ENCODE results near the gene HOXB3. TPM values are rescaled to one million over a fixed set of nuclear protein-coding genes. Genes with fewer than 3 reads are reported as not detected.

The HOXB3 gene
- polyA plus RNA-seq, 1 donor from 2014 or later = not detected

DNA sequence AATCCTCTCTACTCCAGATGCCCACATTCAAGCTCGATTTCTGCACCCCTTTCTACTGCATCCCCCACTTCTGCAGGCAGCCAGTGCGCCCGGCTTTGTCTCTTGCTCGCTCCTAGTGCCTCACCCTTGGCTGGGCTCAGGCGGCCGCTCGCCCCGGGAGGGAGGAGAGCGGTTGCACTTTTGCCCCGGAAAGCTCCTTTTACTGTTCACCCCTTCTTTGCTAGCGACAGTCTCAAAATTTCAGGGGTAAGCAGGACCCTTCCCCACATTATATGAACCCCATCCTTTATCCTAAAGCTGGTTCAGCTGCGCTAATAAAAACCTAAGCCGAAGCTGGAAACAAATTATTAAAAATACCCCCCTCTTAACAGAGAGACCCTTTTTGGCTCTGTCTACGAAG is 2.5 kb upstream of the HOXB3 start:
- no peaks in the 10 kb centered on the region for H3K9me3 ChIP-seq (ENCODE audit: low read length)
- no peaks in the 10 kb centered on the region for H4K20me1 ChIP-seq (ENCODE audit: insufficient read depth)
- H3K79me2 ChIP-seq (replicated peaks; ENCODE audit: insufficient read depth, low read length) = no peaks in the 10 kb centered on the region
- no peak overlapping the region for H2AFZ ChIP-seq (ENCODE audit: low read depth, low read length)
- H3K9ac ChIP-seq (ENCODE audit: low read length) = no peak overlapping the region
- peaks cover 100% of the 10 kb centered on the region for H3K27me3 ChIP-seq (ENCODE audit: insufficient read depth, low read depth, low read length)
- no peak overlapping the region for H3K4me3 ChIP-seq (ENCODE audit: low read length)
- H3K4me2 ChIP-seq (ENCODE audit: low read length) = no peak overlapping the region
- no peaks in the 10 kb centered on the region for H3K9me2 ChIP-seq (ENCODE audit: insufficient read depth, low read length)
- H3K27ac ChIP-seq (ENCODE audit: low read length) = no peak overlapping the region
- no peaks in the 10 kb centered on the region for H3F3A ChIP-seq (ENCODE audit: insufficient read depth, low read length, poor library complexity, severe bottlenecking)
- H3K36me3 ChIP-seq (ENCODE audit: insufficient read depth, low read length) = no peaks in the 10 kb centered on the region
- TF ChIP-seq SMC3 (conservative IDR thresholded peaks at IDR 0.05; ENCODE audit: poor library complexity) (no peak), MXI1 (conservative IDR thresholded peaks at IDR 0.05; ENCODE audit: poor library complexity, severe bottlenecking) (no peak), EZH2 (IDR thresholded peaks at IDR 0.05; ENCODE audit: borderline replicate concordance, insufficient read depth, low read length, poor library complexity, severe bottlenecking) (no peak), TAF1 (IDR thresholded peaks at IDR 0.05; ENCODE audit: low read depth) (no peak), EP300 (conservative IDR thresholded peaks at IDR 0.05; ENCODE audit: poor library complexity, severe bottlenecking) (no peak), POLR2AphosphoS5 (IDR thresholded peaks at IDR 0.05) (no peak), RAD21 (conservative IDR thresholded peaks at IDR 0.05) (no peak)
- TF ChIP-seq, protein P1, sequence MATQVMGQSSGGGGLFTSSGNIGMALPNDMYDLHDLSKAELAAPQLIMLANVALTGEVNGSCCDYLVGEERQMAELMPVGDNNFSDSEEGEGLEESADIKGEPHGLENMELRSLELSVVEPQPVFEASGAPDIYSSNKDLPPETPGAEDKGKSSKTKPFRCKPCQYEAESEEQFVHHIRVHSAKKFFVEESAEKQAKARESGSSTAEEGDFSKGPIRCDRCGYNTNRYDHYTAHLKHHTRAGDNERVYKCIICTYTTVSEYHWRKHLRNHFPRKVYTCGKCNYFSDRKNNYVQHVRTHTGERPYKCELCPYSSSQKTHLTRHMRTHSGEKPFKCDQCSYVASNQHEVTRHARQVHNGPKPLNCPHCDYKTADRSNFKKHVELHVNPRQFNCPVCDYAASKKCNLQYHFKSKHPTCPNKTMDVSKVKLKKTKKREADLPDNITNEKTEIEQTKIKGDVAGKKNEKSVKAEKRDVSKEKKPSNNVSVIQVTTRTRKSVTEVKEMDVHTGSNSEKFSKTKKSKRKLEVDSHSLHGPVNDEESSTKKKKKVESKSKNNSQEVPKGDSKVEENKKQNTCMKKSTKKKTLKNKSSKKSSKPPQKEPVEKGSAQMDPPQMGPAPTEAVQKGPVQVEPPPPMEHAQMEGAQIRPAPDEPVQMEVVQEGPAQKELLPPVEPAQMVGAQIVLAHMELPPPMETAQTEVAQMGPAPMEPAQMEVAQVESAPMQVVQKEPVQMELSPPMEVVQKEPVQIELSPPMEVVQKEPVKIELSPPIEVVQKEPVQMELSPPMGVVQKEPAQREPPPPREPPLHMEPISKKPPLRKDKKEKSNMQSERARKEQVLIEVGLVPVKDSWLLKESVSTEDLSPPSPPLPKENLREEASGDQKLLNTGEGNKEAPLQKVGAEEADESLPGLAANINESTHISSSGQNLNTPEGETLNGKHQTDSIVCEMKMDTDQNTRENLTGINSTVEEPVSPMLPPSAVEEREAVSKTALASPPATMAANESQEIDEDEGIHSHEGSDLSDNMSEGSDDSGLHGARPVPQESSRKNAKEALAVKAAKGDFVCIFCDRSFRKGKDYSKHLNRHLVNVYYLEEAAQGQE (IDR thresholded peaks at IDR 0.05; ENCODE audit: borderline replicate concordance) = no peak

DNA sequence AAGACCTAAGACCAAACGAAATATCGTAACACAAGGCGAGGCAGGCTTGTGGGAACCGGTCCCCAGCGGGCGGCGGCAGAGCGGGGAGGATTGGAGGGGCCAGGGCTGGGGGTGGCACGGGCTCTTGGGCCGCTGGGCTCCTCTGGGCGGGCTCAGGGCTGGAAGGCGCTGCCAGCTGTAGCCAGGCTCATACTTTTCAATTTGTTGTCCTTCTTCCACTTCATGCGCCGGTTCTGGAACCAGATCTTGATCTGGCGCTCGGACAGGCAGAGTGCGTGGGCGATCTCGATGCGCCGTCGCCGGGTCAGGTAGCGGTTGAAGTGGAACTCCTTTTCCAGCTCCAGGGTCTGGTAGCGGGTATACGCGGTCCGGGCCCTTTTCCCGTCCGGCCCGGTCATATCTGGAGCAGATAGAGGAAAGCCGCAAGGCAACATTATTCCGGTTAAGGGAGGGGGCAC is 2.0 kb upstream of the HOXB3 start:
- H3K9me2 ChIP-seq (ENCODE audit: insufficient read depth, low read length) = no peaks in the 10 kb centered on the region
- H3K36me3 ChIP-seq (ENCODE audit: insufficient read depth, low read length) = no peaks in the 10 kb centered on the region
- H3K4me3 ChIP-seq (ENCODE audit: low read length) = no peak overlapping the region
- no peaks in the 10 kb centered on the region for H3K9me3 ChIP-seq (ENCODE audit: low read length)
- TF ChIP-seq POLR2AphosphoS5 (IDR thresholded peaks at IDR 0.05) = no peak
- TF ChIP-seq, protein P1 (IDR thresholded peaks at IDR 0.05; ENCODE audit: borderline replicate concordance) = no peak
- no peak for TF ChIP-seq EP300 (conservative IDR thresholded peaks at IDR 0.05; ENCODE audit: poor library complexity, severe bottlenecking)
- TF ChIP-seq, protein P2, sequence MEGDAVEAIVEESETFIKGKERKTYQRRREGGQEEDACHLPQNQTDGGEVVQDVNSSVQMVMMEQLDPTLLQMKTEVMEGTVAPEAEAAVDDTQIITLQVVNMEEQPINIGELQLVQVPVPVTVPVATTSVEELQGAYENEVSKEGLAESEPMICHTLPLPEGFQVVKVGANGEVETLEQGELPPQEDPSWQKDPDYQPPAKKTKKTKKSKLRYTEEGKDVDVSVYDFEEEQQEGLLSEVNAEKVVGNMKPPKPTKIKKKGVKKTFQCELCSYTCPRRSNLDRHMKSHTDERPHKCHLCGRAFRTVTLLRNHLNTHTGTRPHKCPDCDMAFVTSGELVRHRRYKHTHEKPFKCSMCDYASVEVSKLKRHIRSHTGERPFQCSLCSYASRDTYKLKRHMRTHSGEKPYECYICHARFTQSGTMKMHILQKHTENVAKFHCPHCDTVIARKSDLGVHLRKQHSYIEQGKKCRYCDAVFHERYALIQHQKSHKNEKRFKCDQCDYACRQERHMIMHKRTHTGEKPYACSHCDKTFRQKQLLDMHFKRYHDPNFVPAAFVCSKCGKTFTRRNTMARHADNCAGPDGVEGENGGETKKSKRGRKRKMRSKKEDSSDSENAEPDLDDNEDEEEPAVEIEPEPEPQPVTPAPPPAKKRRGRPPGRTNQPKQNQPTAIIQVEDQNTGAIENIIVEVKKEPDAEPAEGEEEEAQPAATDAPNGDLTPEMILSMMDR (IDR thresholded peaks at IDR 0.05; ENCODE audit: poor library complexity, severe bottlenecking) = no peak
- TF ChIP-seq RAD21 (conservative IDR thresholded peaks at IDR 0.05) = no peak
- no peak for TF ChIP-seq TAF1 (IDR thresholded peaks at IDR 0.05; ENCODE audit: low read depth)
- TF ChIP-seq SMC3 (conservative IDR thresholded peaks at IDR 0.05; ENCODE audit: poor library complexity) = no peak
- TF ChIP-seq EZH2 (IDR thresholded peaks at IDR 0.05; ENCODE audit: borderline replicate concordance, insufficient read depth, low read length, poor library complexity, severe bottlenecking) = no peak
- TF ChIP-seq MXI1 (conservative IDR thresholded peaks at IDR 0.05; ENCODE audit: poor library complexity, severe bottlenecking) = no peak
- no peaks in the 10 kb centered on the region for H3K79me2 ChIP-seq (replicated peaks; ENCODE audit: insufficient read depth, low read length)
- H3K27ac ChIP-seq (ENCODE audit: low read length) = no peak overlapping the region
- no peak overlapping the region for H2AFZ ChIP-seq (ENCODE audit: low read depth, low read length)
- H3F3A ChIP-seq (ENCODE audit: insufficient read depth, low read length, poor library complexity, severe bottlenecking) = no peaks in the 10 kb centered on the region
- H3K4me2 ChIP-seq (ENCODE audit: low read length) = no peak overlapping the region
- H3K9ac ChIP-seq (ENCODE audit: low read length) = no peak overlapping the region
- H3K27me3 ChIP-seq (ENCODE audit: insufficient read depth, low read depth, low read length) = peaks cover 100% of the 10 kb centered on the region
- no peaks in the 10 kb centered on the region for H4K20me1 ChIP-seq (ENCODE audit: insufficient read depth)

All from neural cell (in vitro differentiated cells).